Testis (tissue), 3 donors: Measurements from ENCODE around the gene NAALADL1. TPM values are rescaled to one million over a fixed set of nuclear protein-coding genes. Genes with fewer than 3 reads are reported as not detected.

Experiments
- DNase-seq: peaks from one replicate; pipeline ENCODE4 v3.0.0-alpha.2; 2019
- H3K27ac ChIP-seq, 2 donors: fragments of 200-600 bp; sonication (generic); one replicate each; pipeline ENCODE4 v1.5.1; 2019
- H3K27me3 ChIP-seq: fragments of 200-600 bp; sonication (generic); one replicate; pipeline ENCODE4 v1.5.1; 2019
- H3K36me3 ChIP-seq: fragments of 200-600 bp; sonication (generic); one replicate; pipeline ENCODE4 v1.5.1; 2017; ENCODE audit warnings: low read depth; ENCODE audit errors: missing control alignments
- H3K4me1 ChIP-seq: fragments of 200-600 bp; sonication (generic); one replicate; pipeline ENCODE4 v1.5.1; 2019
- H3K4me3 ChIP-seq, 2 donors: fragments of 200-600 bp; sonication (generic); one replicate each; pipeline ENCODE4 v1.5.1; 2017 to 2019
- H3K9me3 ChIP-seq: fragments of 200-600 bp; sonication (generic); one replicate; pipeline ENCODE4 v1.5.1; 2017
- POLR2A ChIP-seq: fragments of 450-650 bp; IDR thresholded peaks from one replicate; pipeline ENCODE4 v1.6.1; 2017; ENCODE audit warnings: antibody characterized with exemption, mild to moderate bottlenecking, moderate library complexity
- WGBS, 2 donors: methylation state at CpG; one replicate each; pipeline ENCODE4 v1.1.5; 2018; 5-methylcytosine and 5-hydroxymethylcytosine counted together
- intact Hi-C: fragments of 100-400 bp; cut with DNase I; formaldehyde crosslinking; loops from one replicate; pipeline ENCODE4 v1.15.1; 2023; ENCODE audit warnings: low total_unique reads
- polyA plus RNA-seq: library from polyadenylated mRNA; stranded (reverse); fragments of 350-450 nt; fragmentation: Illumina TruSeq; extraction: RNeasy Lipid Tissue Mini Kit (QIAGEN cat#74804); gene quantifications from one replicate; pipeline ENCODE4 v1.2.3, GENCODE V29; 2014; ENCODE audit warnings: low read depth, low replicate concordance; ENCODE audit not compliant: insufficient read depth
- total RNA-seq, 2 donors: library from RNA; depleted of rRNA; stranded (reverse); fragments of >200 nt; gene quantifications; one replicate each; pipeline ENCODE4 v1.2.3, GENCODE V29; 2016
- TF ChIP-seq, protein P1 (sequence below), 3 experiments: fragments of 450-650 bp in 2 of 3; fragments of 200-600 bp in 1 of 3; sonication (generic) in 1 of 3; IDR thresholded peaks; one replicate each; pipeline ENCODE4 v1.5.1; 2016 to 2019; ENCODE audit warnings: antibody characterized with exemption in 3 of 3, mild to moderate bottlenecking in 2 of 3, moderate library complexity in 1 of 3

The NAALADL1 gene
- total and polyA plus RNA-seq, 3 donors from 2014 or later: 16.0 to 18.1 (median 16.5) TPM

GRCh38 chr11:65063532-65063931 lies 5.2 kb upstream of the NAALADL1 start:
- Histone ChIP-seq H3K9me3 (no peaks in the 10 kb centered on the region), H3K4me3 (no peak overlapping the region), H3K4me1 (no peaks in the 10 kb centered on the region), H3K27ac (no peak overlapping the region), H3K27me3 (no peaks in the 10 kb centered on the region), H3K36me3 (no peaks in the 10 kb centered on the region)
- intact Hi-C loops: no loop called here
- no peak for TF ChIP-seq POLR2A
- TF ChIP-seq, protein P1, sequence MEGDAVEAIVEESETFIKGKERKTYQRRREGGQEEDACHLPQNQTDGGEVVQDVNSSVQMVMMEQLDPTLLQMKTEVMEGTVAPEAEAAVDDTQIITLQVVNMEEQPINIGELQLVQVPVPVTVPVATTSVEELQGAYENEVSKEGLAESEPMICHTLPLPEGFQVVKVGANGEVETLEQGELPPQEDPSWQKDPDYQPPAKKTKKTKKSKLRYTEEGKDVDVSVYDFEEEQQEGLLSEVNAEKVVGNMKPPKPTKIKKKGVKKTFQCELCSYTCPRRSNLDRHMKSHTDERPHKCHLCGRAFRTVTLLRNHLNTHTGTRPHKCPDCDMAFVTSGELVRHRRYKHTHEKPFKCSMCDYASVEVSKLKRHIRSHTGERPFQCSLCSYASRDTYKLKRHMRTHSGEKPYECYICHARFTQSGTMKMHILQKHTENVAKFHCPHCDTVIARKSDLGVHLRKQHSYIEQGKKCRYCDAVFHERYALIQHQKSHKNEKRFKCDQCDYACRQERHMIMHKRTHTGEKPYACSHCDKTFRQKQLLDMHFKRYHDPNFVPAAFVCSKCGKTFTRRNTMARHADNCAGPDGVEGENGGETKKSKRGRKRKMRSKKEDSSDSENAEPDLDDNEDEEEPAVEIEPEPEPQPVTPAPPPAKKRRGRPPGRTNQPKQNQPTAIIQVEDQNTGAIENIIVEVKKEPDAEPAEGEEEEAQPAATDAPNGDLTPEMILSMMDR (IDR thresholded peaks at IDR 0.05): no peak
- 53% methylated on average over 2 to 3 of the region's 3 CpGs for WGBS, 2 donors
- no peak for DNase-seq

DNA sequence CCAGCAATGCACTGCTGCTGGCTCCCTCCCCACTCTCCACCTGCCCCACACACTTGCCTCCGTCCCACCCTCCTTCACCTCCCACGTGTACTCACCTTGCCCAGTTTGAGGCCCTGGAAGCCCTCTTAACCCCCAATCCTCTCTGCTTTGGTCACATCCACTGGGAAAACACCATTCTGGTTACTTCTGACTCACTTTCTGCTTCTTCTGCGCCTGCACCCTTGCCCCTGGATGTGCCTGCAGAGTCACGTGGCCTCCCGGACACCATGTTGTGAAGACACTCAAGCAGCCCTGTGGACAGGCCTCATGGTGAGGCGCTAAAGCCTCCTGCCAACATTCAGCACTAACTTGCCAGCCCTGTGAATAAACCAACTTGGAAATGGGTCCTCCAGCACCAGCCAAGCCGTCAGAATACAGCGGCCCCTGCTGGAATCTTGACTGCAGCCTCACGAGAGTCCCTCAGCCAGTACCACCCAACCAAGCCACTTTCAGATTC lies 2.6 kb upstream of the NAALADL1 start:
- 76% methylated on average over 7 to 9 of the region's 9 CpGs for WGBS, 2 donors

DNA sequence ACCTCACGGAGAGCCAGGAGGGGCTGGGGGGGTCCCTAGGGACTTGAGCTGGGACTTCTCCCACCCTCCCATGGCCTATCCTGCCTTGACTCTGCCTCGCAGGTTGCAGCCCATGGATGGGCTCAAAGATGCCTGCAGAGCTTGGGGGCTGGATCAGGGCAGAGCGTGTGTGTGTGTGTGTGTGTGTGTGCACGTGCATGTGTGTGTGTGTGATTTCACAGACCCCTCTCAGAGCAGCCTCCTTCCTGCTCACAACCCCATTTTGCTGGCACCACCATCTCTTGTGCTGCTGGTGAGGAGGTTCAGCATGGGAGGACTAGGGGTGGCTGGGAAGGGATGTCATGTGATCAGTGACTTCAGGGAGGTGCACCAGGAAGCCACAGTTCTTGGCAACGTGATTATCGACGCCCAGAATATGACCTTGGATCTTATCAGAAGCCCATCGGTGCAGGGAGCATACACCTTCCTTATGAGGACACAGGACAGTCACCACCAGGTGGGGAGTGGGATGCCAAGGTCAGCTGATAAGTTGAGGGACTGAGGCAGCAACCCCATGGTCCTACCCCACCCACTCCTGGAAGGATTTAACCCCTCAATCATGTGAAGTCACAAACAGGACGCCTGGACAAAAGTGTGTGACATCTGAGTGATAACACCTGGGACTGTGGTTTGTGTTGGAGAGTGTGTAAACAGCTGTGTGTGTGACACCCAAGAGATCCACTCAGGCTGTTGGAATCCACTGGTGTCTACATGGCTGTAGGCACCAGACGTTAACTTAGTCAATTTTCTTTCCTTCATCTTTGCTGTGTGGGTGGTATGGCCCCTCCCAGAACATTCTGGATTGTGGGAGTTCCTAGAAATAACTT lies 1.8 kb upstream of the NAALADL1 start:
- Histone ChIP-seq H3K27me3 (no peaks in the 10 kb centered on the region), H3K4me3 (no peak overlapping the region), H3K4me1 (no peaks in the 10 kb centered on the region), H3K9me3 (no peaks in the 10 kb centered on the region), H3K36me3 (no peaks in the 10 kb centered on the region), H3K27ac (no peak overlapping the region)
- TF ChIP-seq POLR2A: no peak
- TF ChIP-seq, protein P1 (IDR thresholded peaks at IDR 0.05): no peak
- intact Hi-C loops: no loop called here
- WGBS, 2 donors: 23 to 56% methylated on average over 7 to 10 of the region's 10 CpGs
- no peak for DNase-seq

More for the DNA sequence above, 2.6 kb upstream of the NAALADL1 start:
- TF ChIP-seq, protein P1 (IDR thresholded peaks at IDR 0.05): no peak
- TF ChIP-seq POLR2A: no peak
- Histone ChIP-seq H3K4me3 (no peak overlapping the region), H3K27me3 (no peaks in the 10 kb centered on the region), H3K27ac (no peak overlapping the region), H3K36me3 (no peaks in the 10 kb centered on the region), H3K9me3 (no peaks in the 10 kb centered on the region), H3K4me1 (no peaks in the 10 kb centered on the region)
- no peak for DNase-seq
- intact Hi-C loops: no loop called here

DNA sequence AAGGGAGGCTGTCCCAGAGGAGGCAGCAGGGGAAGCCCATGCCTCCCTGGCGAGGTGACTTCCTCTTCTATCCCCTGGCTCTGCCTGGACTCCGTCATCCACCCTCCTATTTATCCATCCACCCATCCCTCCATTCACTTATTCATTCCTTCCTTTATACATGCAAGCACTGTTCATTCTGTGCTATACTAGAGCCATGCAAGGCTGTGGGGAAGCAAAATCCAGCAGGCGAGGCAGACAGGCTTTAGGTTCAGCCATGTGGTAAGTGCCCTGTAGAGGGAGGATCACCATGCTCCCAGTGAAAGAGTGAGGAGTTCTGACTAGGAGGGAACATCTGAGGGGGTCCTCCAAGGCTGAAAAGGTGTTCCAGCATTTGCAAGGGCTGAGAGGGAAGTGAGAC lies 1.2 kb upstream of the NAALADL1 start:
- no peak for TF ChIP-seq POLR2A
- TF ChIP-seq, protein P1 (IDR thresholded peaks at IDR 0.05): no peak
- DNase-seq: no peak
- Histone ChIP-seq H3K27ac (no peak overlapping the region), H3K4me3 (no peak overlapping the region), H3K36me3 (no peaks in the 10 kb centered on the region), H3K9me3 (no peaks in the 10 kb centered on the region), H3K27me3 (no peaks in the 10 kb centered on the region), H3K4me1 (no peaks in the 10 kb centered on the region)
- 49 to 75% methylated on average over 3 of the region's 3 CpGs for WGBS, 2 donors
- intact Hi-C loops: no loop called here
